ENCODE results near the gene HOXA3. TPM values are rescaled to one million over a fixed set of nuclear protein-coding genes. Genes with fewer than 3 reads are reported as not detected.
A peak's percentile ranks its signal among the peaks of the same experiment; 100 is the strongest.

The HOXA3 gene
- total RNA-seq, 1 experiment from 2014 or later, result 4.5 TPM

DNA sequence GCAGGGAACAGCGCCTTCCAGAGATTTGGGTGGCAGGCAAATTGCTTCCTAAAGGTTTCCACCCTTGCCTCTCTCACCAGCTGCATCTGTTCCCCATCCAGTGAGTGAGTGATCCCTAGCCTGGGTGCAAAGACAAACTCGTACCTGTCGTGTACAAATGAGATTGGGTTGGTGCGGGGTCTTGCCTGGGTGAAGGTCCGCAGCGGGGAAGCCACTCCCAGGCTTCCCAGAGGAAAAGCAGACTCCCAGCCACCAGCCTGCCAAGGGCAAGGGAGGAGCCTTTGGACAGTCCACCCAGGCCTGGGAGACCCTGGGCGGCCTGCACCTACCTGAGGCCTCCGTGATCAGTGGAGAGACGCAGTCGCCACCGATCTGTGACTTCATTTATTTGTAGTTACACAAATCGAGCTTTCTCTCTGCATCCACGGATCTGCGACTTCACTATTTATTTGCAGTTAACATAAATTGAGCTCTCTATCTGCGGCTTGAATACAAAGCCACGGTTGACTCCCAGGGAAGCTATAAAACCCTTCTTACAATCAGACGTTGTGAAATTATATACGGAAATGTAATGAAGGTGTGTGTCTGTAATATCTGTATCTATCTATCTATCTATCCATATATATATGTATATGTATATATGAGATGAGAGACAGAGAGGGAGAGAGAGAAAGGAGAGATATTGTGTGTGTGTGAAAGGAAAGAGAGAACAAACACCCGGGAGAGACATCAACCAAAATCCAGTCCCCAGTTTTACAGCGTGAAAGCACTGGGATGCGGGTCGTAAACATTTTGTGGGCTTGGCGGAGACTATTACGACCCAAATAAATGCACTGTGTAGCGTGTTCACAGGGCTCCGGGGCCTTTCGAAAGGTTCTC is 7.1 kb upstream of the HOXA3 start:
- H3K27me3 ChIP-seq (ENCODE audit: low read length), result no peaks in the 10 kb centered on the region
- no peaks in the 10 kb centered on the region for H3K9me2 ChIP-seq (replicated peaks; ENCODE audit: low read length)
- H3F3A ChIP-seq (ENCODE audit: low read length, unreplicated experiment), result peaks cover 5% of the 10 kb centered on the region
- H3K4me1 ChIP-seq (ENCODE audit: insufficient read depth, low read length), result peaks cover 20% of the 10 kb centered on the region
- DNase-seq (peak; percentile 52), ATAC-seq (peak; percentile 3)
- H2AFZ ChIP-seq (ENCODE audit: low read length), result peak overlapping the region; percentile 91
- peaks cover 33% of the 10 kb centered on the region for H3K79me2 ChIP-seq (ENCODE audit: low read length)
- H3K4me2 ChIP-seq (ENCODE audit: low read length), result peak overlapping the region; percentile 93
- ChIA-PET POLR2A (ENCODE audit: unreplicated experiment) (no interaction called here), CTCF (interaction anchor here (0.6 to 1.2 kb wide), 2 partner anchors 16 to 304 kb away, joined by 6 read pairs; no protein-coding TSS in a partner anchor)
- H3K9me3 ChIP-seq (ENCODE audit: low read length), result no peaks in the 10 kb centered on the region
- BruUV-seq (replicated peaks), result no TSS peak
- H3K27ac ChIP-seq (ENCODE audit: low read length), result peak overlapping the region; percentile 97
- H4K20me1 ChIP-seq (ENCODE audit: low read length), result peaks cover 20% of the 10 kb centered on the region
- TF ChIP-seq, protein P1, sequence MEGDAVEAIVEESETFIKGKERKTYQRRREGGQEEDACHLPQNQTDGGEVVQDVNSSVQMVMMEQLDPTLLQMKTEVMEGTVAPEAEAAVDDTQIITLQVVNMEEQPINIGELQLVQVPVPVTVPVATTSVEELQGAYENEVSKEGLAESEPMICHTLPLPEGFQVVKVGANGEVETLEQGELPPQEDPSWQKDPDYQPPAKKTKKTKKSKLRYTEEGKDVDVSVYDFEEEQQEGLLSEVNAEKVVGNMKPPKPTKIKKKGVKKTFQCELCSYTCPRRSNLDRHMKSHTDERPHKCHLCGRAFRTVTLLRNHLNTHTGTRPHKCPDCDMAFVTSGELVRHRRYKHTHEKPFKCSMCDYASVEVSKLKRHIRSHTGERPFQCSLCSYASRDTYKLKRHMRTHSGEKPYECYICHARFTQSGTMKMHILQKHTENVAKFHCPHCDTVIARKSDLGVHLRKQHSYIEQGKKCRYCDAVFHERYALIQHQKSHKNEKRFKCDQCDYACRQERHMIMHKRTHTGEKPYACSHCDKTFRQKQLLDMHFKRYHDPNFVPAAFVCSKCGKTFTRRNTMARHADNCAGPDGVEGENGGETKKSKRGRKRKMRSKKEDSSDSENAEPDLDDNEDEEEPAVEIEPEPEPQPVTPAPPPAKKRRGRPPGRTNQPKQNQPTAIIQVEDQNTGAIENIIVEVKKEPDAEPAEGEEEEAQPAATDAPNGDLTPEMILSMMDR (conservative IDR thresholded peaks at IDR 0.05; ENCODE audit: low read depth, low read length), result no peak
- no peak for TF ChIP-seq EZH2phosphoT487 (IDR thresholded peaks at IDR 0.05; ENCODE audit: borderline replicate concordance, low read length)
- no peak for TF ChIP-seq EZH2 (IDR thresholded peaks at IDR 0.05; ENCODE audit: low read length, unreplicated experiment)
- peak overlapping the region; percentile 84 for H3K4me3 ChIP-seq (ENCODE audit: low read length)
- H3K9ac ChIP-seq (ENCODE audit: low read length), result peak overlapping the region; percentile 84
- intact Hi-C loops (cut with micrococcal nuclease), result loop anchor here (2.0 to 5.0 kb wide), 6 partner anchors 61 to 1267 kb away; no protein-coding TSS in a partner anchor
- H3K36me3 ChIP-seq (ENCODE audit: low read depth, low read length), result peaks cover 20% of the 10 kb centered on the region

- H4K20me1 ChIP-seq (ENCODE audit: low read length), result peaks cover 13% of the 10 kb centered on the region
- peak overlapping the region; percentile 93; the same call in 1 of the 2 replicates for H3K4me2 ChIP-seq (ENCODE audit: low read length)
- no peak overlapping the region for H3K4me3 ChIP-seq (ENCODE audit: low read length)
- H3K9me2 ChIP-seq (replicated peaks; ENCODE audit: low read length), result no peaks in the 10 kb centered on the region
- TF ChIP-seq, protein P1 (conservative IDR thresholded peaks at IDR 0.05; ENCODE audit: low read depth, low read length), result no peak
- no peak for TF ChIP-seq EZH2 (IDR thresholded peaks at IDR 0.05; ENCODE audit: low read length, unreplicated experiment)
- no peak for TF ChIP-seq EZH2phosphoT487 (IDR thresholded peaks at IDR 0.05; ENCODE audit: borderline replicate concordance, low read length)
- no peak overlapping the region for H3K9ac ChIP-seq (ENCODE audit: low read length)
- ChIA-PET CTCF (interaction anchor here (1.2 kb wide), 1 partner anchor 303 kb away, joined by 6 read pairs; no protein-coding TSS in a partner anchor), POLR2A (ENCODE audit: unreplicated experiment) (interaction anchor here (0.5 kb wide), 1 partner anchor 307 kb away, joined by 9 read pairs; no protein-coding TSS in a partner anchor)
- peaks cover 24% of the 10 kb centered on the region for H3K79me2 ChIP-seq (ENCODE audit: low read length)
- intact Hi-C loops (cut with micrococcal nuclease), result loop anchor here (2.0 kb wide), 1 partner anchor 60 kb away; no protein-coding TSS in a partner anchor
- no peak overlapping the region for H3K27ac ChIP-seq (ENCODE audit: low read length)
- H3K9me3 ChIP-seq (ENCODE audit: low read length), result no peaks in the 10 kb centered on the region
- peak overlapping the region; percentile 91; the same call in 1 of the 2 replicates for H2AFZ ChIP-seq (ENCODE audit: low read length)
- ATAC-seq (no peak), DNase-seq (no peak)
- H3K36me3 ChIP-seq (ENCODE audit: low read depth, low read length), result peaks cover 12% of the 10 kb centered on the region
- H3K4me1 ChIP-seq (ENCODE audit: insufficient read depth, low read length), result peaks cover 20% of the 10 kb centered on the region
- H3F3A ChIP-seq (ENCODE audit: low read length, unreplicated experiment), result peaks cover 5% of the 10 kb centered on the region
- no TSS peak for BruUV-seq (replicated peaks)
- no peaks in the 10 kb centered on the region for H3K27me3 ChIP-seq (ENCODE audit: low read length)
Observed at GRCh38 chr7:27158436-27159265, 6.3 kb upstream of the HOXA3 start.

All from PC-3 (cell line).